Adrenal gland (tissue), 12 donors: ENCODE data around the gene NGRN. TPM values are rescaled to one million over a fixed set of nuclear protein-coding genes. Genes with fewer than 3 reads are reported as not detected.

Experiments
- DNase-seq, 7 donors: peaks; one replicate each; pipeline ENCODE4 v3.0.0-alpha.2; 2019 to 2020
- H3K27ac ChIP-seq, 5 donors: fragments of 200-600 bp; sonication (generic) in 4 of 5; 1 replicate in 3 of 5; 2 replicates in 2 of 5; pipeline versions ENCODE4 v1.5.1 to v1.8.0; 2016 to 2020; ENCODE audit warnings: mild to moderate bottlenecking in 1 of 5
- H3K27me3 ChIP-seq: fragments of 200-600 bp; 2 replicates; pipeline ENCODE4 v1.8.0; 2021
- H3K36me3 ChIP-seq, 2 donors: fragments of 200-600 bp; replicated peaks in 1 of 2; 1 replicate in 1 of 2; 2 replicates in 1 of 2; pipeline versions ENCODE4 v1.5.1 to v1.8.0; 2018 to 2022
- H3K4me1 ChIP-seq, 2 donors: fragments of 200-600 bp; replicated peaks in 1 of 2; 1 replicate in 1 of 2; 2 replicates in 1 of 2; pipeline versions ENCODE4 v1.5.1 to v1.8.0; 2018 to 2021
- H3K4me3 ChIP-seq, 4 donors: fragments of 200-600 bp; sonication (generic) in 3 of 4; one replicate each; pipeline ENCODE4 v1.5.1; 2016 to 2018
- H3K9me3 ChIP-seq, 3 donors: fragments of 200-600 bp; sonication (generic) in 1 of 3; replicated peaks in 1 of 3; 1 replicate in 2 of 3; 2 replicates in 1 of 3; pipeline versions ENCODE4 v1.5.1 to v1.8.0; 2016 to 2021
- POLR2A ChIP-seq, 2 donors: fragments of 450-650 bp; IDR thresholded peaks; one replicate each; pipeline ENCODE4 v1.6.1; 2017; ENCODE audit warnings: antibody characterized with exemption in 2 of 2, mild to moderate bottlenecking in 2 of 2, moderate library complexity in 1 of 2
- WGBS, 4 donors: extraction: QIAGEN DNeasy Blood & Tissue Kit in 2 of 4; methylation state at CpG; one replicate each; pipeline versions ENCODE4 v1.1.5 to v1.1.7; 2013 to 2017; 5-methylcytosine and 5-hydroxymethylcytosine counted together
- intact Hi-C, 2 donors: fragments of 100-400 bp; cut with DNase I; formaldehyde crosslinking; loops; one replicate each; pipeline versions ENCODE4 v1.14.1 to v1.15.0; 2022 to 2023
- polyA plus RNA-seq, 3 donors: library from polyadenylated mRNA; stranded (reverse); fragments of 200-250 nt in 2 of 3; fragments of 350-450 nt in 1 of 3; fragmentation: Illumina TruSeq in 1 of 3; extraction: RNeasy Lipid Tissue Mini Kit (QIAGEN cat#74804) in 1 of 3; gene quantifications; one replicate each; pipeline ENCODE4 v1.2.3, GENCODE V29; 2013 to 2014
- total RNA-seq, 9 donors: library from RNA; depleted of rRNA in 4 of 9; stranded (reverse); fragments of >200 nt in 4 of 9; fragments of 120-200 nt in 1 of 9; fragmentation: NEBNext Ultra II Directional in 1 of 9; extraction: Animal tissue kit (Norgen Biotek cat#: 25700) in 1 of 9; gene quantifications; one replicate each; pipeline versions ENCODE4 v1.1.0 to v1.2.4, GENCODE V29; 2013 to 2023
- TF ChIP-seq, protein P1 (sequence below), 6 experiments: fragments of 450-650 bp in 4 of 6; fragments of 200-600 bp in 2 of 6; sonication (generic) in 1 of 6; IDR thresholded peaks; 1 replicate in 5 of 6; 2 replicates in 1 of 6; pipeline versions ENCODE4 v1.5.1 to v1.8.0; 2016 to 2021; ENCODE audit warnings: antibody characterized with exemption in 6 of 6, mild to moderate bottlenecking in 2 of 6, moderate library complexity in 1 of 6
- donor health status: healthy with polysubstance abuse.
- donor health status: Bipolar disorder and iron deficiency.
- donor health status: DM: yes; HTN: yes; CAD: no.
- donor health status: DM: no; HTN: no; CAD: no.
- donor health status: DM: no; HTN: no; CAD: no.
- donor health status: DM: yes; HTN: yes; CAD: no.

NGRN gene
- total and polyA plus RNA-seq, 12 donors = 53.5 to 133 (median 103) TPM

DNA sequence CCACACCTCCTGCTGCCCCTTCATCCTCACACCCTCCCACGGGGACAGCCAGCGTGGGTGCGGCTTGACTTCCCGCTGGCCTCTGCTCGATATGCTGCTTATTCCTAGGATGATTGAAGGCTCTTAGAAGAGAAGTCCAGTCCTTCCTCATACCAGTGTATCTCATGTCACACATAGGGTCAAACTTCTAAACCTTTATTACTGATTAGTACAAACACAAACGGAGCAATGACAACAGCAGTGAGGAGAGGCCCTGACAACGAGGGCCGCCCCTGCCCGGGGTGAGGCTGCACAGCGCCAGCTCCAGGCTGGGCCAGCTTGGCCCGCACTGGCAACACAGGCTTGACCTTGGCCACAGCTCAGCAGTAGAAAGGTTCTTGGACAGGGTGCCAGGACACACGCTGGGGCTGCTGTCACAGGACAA lies 35.4 kb upstream of the NGRN start:
- Histone ChIP-seq H3K4me1 (peaks cover 40 to 51% of the 10 kb centered on the region in 2 donors), H3K27ac (peak overlapping the region; percentile 86 to 97 (median 90)), H3K9me3 (no peaks in the 10 kb centered on the region), H3K27me3 (no peaks in the 10 kb centered on the region), H3K4me3 (no peak overlapping the region), H3K36me3 (peaks cover 0 to 56% of the 10 kb centered on the region in 2 donors)
- WGBS, 4 donors = 35 to 46% (median 43%) methylated on average over 10 to 12 of the region's 12 CpGs
- intact Hi-C loops = no loop called here
- TF ChIP-seq, protein P1, sequence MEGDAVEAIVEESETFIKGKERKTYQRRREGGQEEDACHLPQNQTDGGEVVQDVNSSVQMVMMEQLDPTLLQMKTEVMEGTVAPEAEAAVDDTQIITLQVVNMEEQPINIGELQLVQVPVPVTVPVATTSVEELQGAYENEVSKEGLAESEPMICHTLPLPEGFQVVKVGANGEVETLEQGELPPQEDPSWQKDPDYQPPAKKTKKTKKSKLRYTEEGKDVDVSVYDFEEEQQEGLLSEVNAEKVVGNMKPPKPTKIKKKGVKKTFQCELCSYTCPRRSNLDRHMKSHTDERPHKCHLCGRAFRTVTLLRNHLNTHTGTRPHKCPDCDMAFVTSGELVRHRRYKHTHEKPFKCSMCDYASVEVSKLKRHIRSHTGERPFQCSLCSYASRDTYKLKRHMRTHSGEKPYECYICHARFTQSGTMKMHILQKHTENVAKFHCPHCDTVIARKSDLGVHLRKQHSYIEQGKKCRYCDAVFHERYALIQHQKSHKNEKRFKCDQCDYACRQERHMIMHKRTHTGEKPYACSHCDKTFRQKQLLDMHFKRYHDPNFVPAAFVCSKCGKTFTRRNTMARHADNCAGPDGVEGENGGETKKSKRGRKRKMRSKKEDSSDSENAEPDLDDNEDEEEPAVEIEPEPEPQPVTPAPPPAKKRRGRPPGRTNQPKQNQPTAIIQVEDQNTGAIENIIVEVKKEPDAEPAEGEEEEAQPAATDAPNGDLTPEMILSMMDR (IDR thresholded peaks at IDR 0.05) = no peak
- peak in 1 of 2 donors; percentile 59 for TF ChIP-seq POLR2A (IDR thresholded peaks at IDR 0.05)
- DNase-seq = peak; percentile 82 to 95 (median 92)

- no peak for TF ChIP-seq POLR2A (IDR thresholded peaks at IDR 0.05)
- TF ChIP-seq, protein P1 (IDR thresholded peaks at IDR 0.05) = no peak
- Histone ChIP-seq H3K4me1 (peaks cover 41 to 53% of the 10 kb centered on the region in 2 donors), H3K4me3 (no peak overlapping the region), H3K9me3 (no peaks in the 10 kb centered on the region), H3K36me3 (peaks cover 0 to 51% of the 10 kb centered on the region in 2 donors), H3K27ac (peak overlapping the region; percentile 86 to 97 (median 90)), H3K27me3 (no peaks in the 10 kb centered on the region)
- intact Hi-C loops = no loop called here
- no peak for DNase-seq
- WGBS, 4 donors = 53 to 83% (median 55%) methylated on average over 2 to 8 of the region's 8 CpGs
Observed at GRCh38 chr15:90230610-90231009, 34.9 kb upstream of the NGRN start.

DNA sequence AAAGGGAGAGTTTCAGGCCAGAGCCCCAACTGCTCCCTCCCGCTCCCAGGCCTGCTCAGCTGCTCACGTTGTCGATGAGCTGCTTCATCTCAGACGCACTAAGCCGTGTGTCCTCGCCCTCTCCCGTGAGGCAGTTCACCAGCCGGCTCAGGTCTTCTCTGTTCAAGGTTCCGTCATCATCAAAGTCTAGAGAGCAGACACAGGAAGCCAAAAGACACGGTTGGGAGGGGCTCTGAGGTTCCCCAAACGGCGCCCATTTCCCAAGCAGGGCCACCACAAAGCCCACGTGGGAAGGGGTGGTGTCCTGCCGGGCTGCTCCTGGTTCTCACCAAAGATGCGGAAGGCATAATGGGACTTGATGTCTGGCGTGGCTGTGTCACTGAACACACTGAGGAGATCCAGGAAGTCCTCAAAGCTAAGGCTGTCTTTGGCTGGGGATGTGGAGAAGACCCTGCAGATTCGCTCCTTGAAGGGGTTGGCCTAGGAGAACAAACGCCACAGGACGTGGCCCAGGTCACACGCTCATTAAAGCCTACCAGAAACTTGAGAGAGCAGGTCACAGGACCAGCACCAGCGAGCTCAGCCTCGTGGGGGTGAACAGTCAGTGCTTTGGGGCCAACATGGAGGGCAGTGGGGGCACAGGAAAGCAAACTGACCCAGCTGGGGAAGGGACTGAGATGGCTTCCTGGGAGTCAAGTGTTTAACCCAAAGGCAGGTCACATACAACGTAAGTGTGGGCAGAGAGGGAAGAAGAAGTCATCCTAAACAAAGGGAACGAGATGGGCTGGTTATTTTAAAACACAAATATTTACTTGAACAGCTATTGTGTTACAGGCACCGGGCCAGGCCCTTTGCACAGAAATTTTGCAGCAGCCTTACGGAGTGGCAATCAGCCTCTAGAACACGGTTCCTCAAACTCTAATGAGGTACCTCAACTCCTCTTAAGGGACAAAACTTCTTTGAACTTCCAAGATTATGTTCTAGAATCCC lies 34.1 kb upstream of the NGRN start:
- 32 to 63% (median 51%) methylated on average over 17 to 27 of the region's 27 CpGs for WGBS, 4 donors
- Histone ChIP-seq H3K9me3 (no peaks in the 10 kb centered on the region), H3K27ac (peak overlapping the region; percentile 86 to 97 (median 90)), H3K36me3 (peaks cover 0 to 43% of the 10 kb centered on the region in 2 donors), H3K4me1 (peaks cover 41 to 53% of the 10 kb centered on the region in 2 donors), H3K27me3 (no peaks in the 10 kb centered on the region), H3K4me3 (no peak overlapping the region)
- peak in 6 of 7 donors; percentile 75 to 81 (median 78) for DNase-seq
- intact Hi-C loops = no loop called here
- TF ChIP-seq, protein P1 (IDR thresholded peaks at IDR 0.05) = no peak
- TF ChIP-seq POLR2A (IDR thresholded peaks at IDR 0.05) = peak in 1 of 2 donors; percentile 57

GRCh38 chr15:90232196-90232595 lies 33.3 kb upstream of the NGRN start:
- TF ChIP-seq, protein P1 (IDR thresholded peaks at IDR 0.05) = no peak
- no peak for TF ChIP-seq POLR2A (IDR thresholded peaks at IDR 0.05)
- H3K4me3 ChIP-seq = no peak overlapping the region
- no peak for DNase-seq
- 73 to 80% (median 77%) methylated on average over 13 of the region's 13 CpGs for WGBS, 4 donors
- peaks cover 0 to 35% of the 10 kb centered on the region in 2 donors for H3K36me3 ChIP-seq
- intact Hi-C loops = no loop called here
- no peaks in the 10 kb centered on the region for H3K9me3 ChIP-seq
- peaks cover 41 to 53% of the 10 kb centered on the region in 2 donors for H3K4me1 ChIP-seq
- H3K27ac ChIP-seq = peak overlapping the region; percentile 92 to 97 (median 94)
- H3K27me3 ChIP-seq = no peaks in the 10 kb centered on the region
